ENCODE data around the gene KBTBD6.

KBTBD6 gene

DNA sequence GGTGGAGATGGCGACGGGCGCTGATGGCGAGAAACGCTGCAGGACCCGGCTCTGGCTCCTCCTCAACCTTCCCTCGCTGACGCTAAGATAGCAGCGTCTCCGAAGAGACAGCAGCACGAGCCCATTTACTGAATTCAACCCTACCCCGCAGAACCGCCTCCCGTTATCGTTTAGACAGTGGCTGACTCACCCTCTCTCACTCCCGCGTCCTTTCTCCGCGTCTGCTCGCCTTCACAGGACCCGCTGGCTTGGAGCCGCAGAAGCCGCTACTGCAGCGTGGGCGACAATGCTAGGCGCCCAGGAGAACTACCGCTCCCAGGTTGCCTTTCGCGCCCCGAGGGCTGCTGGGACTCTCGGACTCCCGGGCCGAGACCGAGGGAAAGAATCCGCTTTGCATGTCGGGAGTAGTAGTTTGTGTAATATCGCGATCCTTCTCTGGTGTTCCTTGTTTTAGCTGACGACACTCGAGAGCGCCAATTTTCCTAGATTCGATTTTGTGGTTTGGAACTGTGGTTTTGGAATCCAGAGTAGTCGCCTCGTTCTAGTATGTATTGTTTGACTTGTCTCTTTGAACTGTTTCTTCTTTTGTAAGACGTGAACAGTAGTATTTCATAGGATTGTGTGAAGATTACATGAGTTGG, at the start of gene KBTBD6 (continued):
- TF ChIP-seq ZFP41 (tag by site-specific recombination; IDR thresholded peaks at IDR 0.05; ENCODE audit: borderline replicate concordance) (no peak), EGR2 (tag by site-specific recombination; IDR thresholded peaks at IDR 0.05; ENCODE audit: low read depth) (peak; percentile 75), ATF2 (tag by site-specific recombination; IDR thresholded peaks at IDR 0.05; ENCODE audit: low read depth) (peak; percentile 57; the same call in 1 of the 2 replicates), ZNF707 (tag by site-specific recombination; IDR thresholded peaks at IDR 0.05) (no peak), ZNF214 (tag by site-specific recombination; IDR thresholded peaks at IDR 0.05; ENCODE audit: borderline replicate concordance) (no peak), ZBTB10 (tag by site-specific recombination; IDR thresholded peaks at IDR 0.05) (no peak), PBX3 (CRISPR knock-in tag; IDR thresholded peaks at IDR 0.05) (no peak), ZNF692 (tag by site-specific recombination; IDR thresholded peaks at IDR 0.05) (no peak), KLF1 (tag by site-specific recombination; IDR thresholded peaks at IDR 0.05) (no peak), SP7 (tag by site-specific recombination; IDR thresholded peaks at IDR 0.05) (peak; percentile 76)

- CTCF ChIA-PET, result no interaction called here
- Histone ChIP-seq H3K4me3 (ENCODE audit: low read depth, low read length) (no peak overlapping the region), H3K27ac (ENCODE audit: extremely low read depth, low read depth, low read length) (no peak overlapping the region), H3K4me1 (ENCODE audit: control insufficient read depth, insufficient read depth, low read length) (no peaks in the 10 kb centered on the region), H3K9me3 (ENCODE audit: control insufficient read depth, insufficient read depth, low read depth, low read length) (no peaks in the 10 kb centered on the region), H3K36me3 (ENCODE audit: control insufficient read depth in 2 of 2, insufficient read depth in 1 of 2, low read length in 2 of 2) (no peaks in the 10 kb centered on the region)
- POLR2A ChIA-PET, result no interaction called here
- TF ChIP-seq ZNF112 (tag by site-specific recombination; IDR thresholded peaks at IDR 0.05) (no peak), ZSCAN16 (tag by site-specific recombination; IDR thresholded peaks at IDR 0.05) (no peak), ZNF580 (tag by site-specific recombination; IDR thresholded peaks at IDR 0.05) (no peak), ZNF704 (tag by site-specific recombination; IDR thresholded peaks at IDR 0.05) (no peak), ZNF37A (tag by site-specific recombination; IDR thresholded peaks at IDR 0.05) (no peak), ZNF596 (tag by site-specific recombination; IDR thresholded peaks at IDR 0.05) (no peak), KLF1 (tag by site-specific recombination; IDR thresholded peaks at IDR 0.05) (no peak), ZNF571 (tag by site-specific recombination; IDR thresholded peaks at IDR 0.05) (no peak), ZNF140 (tag by site-specific recombination; IDR thresholded peaks at IDR 0.05) (no peak), OVOL3 (tag by site-specific recombination; IDR thresholded peaks at IDR 0.05) (no peak), ZNF391 (tag by site-specific recombination; IDR thresholded peaks at IDR 0.05; ENCODE audit: borderline replicate concordance, low read depth) (no peak)
- TF ChIP-seq, protein P1, sequence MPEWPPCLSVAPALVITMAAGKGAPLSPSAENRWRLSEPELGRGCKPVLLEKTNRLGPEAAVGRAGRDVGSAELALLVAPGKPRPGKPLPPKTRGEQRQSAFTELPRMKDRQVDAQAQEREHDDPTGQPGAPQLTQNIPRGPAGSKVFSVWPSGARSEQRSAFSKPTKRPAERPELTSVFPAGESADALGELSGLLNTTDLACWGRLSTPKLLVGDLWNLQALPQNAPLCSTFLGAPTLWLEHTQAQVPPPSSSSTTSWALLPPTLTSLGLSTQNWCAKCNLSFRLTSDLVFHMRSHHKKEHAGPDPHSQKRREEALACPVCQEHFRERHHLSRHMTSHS (tag by site-specific recombination; IDR thresholded peaks at IDR 0.05), result no peak
- TF ChIP-seq, protein P2, sequence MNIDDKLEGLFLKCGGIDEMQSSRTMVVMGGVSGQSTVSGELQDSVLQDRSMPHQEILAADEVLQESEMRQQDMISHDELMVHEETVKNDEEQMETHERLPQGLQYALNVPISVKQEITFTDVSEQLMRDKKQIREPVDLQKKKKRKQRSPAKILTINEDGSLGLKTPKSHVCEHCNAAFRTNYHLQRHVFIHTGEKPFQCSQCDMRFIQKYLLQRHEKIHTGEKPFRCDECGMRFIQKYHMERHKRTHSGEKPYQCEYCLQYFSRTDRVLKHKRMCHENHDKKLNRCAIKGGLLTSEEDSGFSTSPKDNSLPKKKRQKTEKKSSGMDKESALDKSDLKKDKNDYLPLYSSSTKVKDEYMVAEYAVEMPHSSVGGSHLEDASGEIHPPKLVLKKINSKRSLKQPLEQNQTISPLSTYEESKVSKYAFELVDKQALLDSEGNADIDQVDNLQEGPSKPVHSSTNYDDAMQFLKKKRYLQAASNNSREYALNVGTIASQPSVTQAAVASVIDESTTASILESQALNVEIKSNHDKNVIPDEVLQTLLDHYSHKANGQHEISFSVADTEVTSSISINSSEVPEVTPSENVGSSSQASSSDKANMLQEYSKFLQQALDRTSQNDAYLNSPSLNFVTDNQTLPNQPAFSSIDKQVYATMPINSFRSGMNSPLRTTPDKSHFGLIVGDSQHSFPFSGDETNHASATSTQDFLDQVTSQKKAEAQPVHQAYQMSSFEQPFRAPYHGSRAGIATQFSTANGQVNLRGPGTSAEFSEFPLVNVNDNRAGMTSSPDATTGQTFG (tag by site-specific recombination; IDR thresholded peaks at IDR 0.05; ENCODE audit: borderline replicate concordance), result no peak
Observed at GRCh38 chr13:41182231-41182630, 49.6 kb upstream of the KBTBD6 start.
